Activated CD4-positive, alpha-beta T cell treated with anti-CD3 and anti-CD28 coated beads, Interleukin-2, amount 50 U/mL, for 16 hours (primary cell): ENCODE results near the gene NUDT13.

Experiments used
- DNase-seq: peaks from one replicate; pipeline ENCODE4 v3.0.0-alpha.2; 2020

The NUDT13 gene

GRCh38 chr10:73167458-73167782 lies 57.2 kb downstream of the NUDT13 start:
- DNase-seq: no peak

GRCh38 chr10:73167783-73168464 lies 57.7 kb downstream of the NUDT13 start, which contains the start of the genes ECD and FAM149B1:
Gene ECD (minus strand): TSS chr10:73168008. CDS start chr10:73163937, 4,071 bp downstream.
Gene FAM149B1 (plus strand): TSS chr10:73168119. CDS start chr10:73168340, 221 bp downstream.
- DNase-seq: peak; percentile 94

GRCh38 chr10:73168465-73168803 lies 58.2 kb downstream of the NUDT13 start:
- no peak for DNase-seq

- no peak for DNase-seq
Measured at GRCh38 chr10:73169320-73169719, 59.1 kb downstream of the NUDT13 start.

GRCh38 chr10:73172867-73173266 lies 62.6 kb downstream of the NUDT13 start:
- DNase-seq: no peak

GRCh38 chr10:73174148-73174925 lies 64.1 kb downstream of the NUDT13 start:
- DNase-seq: no peak
